Lower leg skin (tissue), 3 donors: ENCODE results near the gene ZNF354C.

Source experiments
- POLR2A ChIP-seq, 2 donors: fragments of 450-650 bp; IDR thresholded peaks; one replicate each; pipeline ENCODE4 v1.6.1; 2016 to 2017; ENCODE audit warnings: antibody characterized with exemption in 2 of 2, mild to moderate bottlenecking in 1 of 2, moderate library complexity in 1 of 2
- TF ChIP-seq, protein P1 (sequence below), 3 donors: fragments of 450-650 bp; IDR thresholded peaks; one replicate each; pipeline ENCODE4 v1.5.1; 2016; ENCODE audit warnings: antibody characterized with exemption in 3 of 3, mild to moderate bottlenecking in 3 of 3, moderate library complexity in 2 of 3

DNA sequence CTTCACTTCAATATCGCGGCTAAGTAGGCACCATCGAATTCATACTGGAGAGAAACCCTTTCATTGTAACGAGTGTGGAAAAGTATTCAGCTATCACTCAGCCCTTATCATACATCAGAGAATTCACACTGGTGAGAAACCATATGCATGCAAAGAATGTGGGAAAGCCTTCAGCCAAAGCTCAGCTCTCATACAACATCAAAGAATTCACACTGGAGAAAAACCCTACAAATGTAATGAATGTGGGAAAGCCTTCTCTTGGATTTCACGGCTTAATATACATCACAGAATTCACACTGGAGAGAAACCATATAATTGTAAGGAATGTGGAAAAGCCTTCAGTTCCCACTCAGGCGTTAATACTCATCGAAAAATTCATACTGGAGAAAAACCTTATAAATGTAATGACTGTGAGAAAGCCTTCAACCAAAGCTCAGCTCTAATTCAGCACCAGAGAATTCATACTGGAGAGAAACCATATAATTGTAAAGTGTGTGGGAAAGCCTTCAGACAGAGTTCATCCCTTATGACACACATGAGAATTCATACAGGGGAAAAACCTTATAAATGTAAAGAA lies 27.1 kb upstream of the ZNF354C start:
- TF ChIP-seq, protein P1, sequence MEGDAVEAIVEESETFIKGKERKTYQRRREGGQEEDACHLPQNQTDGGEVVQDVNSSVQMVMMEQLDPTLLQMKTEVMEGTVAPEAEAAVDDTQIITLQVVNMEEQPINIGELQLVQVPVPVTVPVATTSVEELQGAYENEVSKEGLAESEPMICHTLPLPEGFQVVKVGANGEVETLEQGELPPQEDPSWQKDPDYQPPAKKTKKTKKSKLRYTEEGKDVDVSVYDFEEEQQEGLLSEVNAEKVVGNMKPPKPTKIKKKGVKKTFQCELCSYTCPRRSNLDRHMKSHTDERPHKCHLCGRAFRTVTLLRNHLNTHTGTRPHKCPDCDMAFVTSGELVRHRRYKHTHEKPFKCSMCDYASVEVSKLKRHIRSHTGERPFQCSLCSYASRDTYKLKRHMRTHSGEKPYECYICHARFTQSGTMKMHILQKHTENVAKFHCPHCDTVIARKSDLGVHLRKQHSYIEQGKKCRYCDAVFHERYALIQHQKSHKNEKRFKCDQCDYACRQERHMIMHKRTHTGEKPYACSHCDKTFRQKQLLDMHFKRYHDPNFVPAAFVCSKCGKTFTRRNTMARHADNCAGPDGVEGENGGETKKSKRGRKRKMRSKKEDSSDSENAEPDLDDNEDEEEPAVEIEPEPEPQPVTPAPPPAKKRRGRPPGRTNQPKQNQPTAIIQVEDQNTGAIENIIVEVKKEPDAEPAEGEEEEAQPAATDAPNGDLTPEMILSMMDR (IDR thresholded peaks at IDR 0.05): no peak
- no peak for TF ChIP-seq POLR2A (IDR thresholded peaks at IDR 0.05)
